Brain pericyte (primary cell): Measurements from ENCODE around the gene C4BPB.

Source experiments
- DNase-seq: peaks from one replicate; pipeline ENCODE4 v3.0.0-alpha.2; 2012; ENCODE audit warnings: low read depth, low spot score

The C4BPB gene

DNA sequence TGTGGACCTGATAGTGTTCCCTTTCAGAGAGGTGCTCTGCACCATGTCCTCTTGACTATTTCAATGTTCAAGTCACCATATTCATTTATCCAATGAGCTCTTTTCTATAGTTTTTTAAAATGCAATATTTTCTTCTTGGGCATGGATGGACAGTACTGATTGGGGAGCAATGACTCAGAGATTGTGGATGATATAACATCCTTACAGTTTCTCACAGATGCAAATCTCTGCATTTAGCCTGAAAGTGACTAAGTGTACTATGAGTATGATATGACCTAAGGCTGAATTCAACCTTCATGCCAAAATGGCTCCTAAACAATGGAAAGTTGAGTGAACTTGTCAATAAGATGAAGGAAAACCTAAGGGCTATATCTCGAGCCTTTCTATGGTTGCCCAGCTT lies 51.9 kb downstream of the C4BPB start:
- no peak for DNase-seq

DNA sequence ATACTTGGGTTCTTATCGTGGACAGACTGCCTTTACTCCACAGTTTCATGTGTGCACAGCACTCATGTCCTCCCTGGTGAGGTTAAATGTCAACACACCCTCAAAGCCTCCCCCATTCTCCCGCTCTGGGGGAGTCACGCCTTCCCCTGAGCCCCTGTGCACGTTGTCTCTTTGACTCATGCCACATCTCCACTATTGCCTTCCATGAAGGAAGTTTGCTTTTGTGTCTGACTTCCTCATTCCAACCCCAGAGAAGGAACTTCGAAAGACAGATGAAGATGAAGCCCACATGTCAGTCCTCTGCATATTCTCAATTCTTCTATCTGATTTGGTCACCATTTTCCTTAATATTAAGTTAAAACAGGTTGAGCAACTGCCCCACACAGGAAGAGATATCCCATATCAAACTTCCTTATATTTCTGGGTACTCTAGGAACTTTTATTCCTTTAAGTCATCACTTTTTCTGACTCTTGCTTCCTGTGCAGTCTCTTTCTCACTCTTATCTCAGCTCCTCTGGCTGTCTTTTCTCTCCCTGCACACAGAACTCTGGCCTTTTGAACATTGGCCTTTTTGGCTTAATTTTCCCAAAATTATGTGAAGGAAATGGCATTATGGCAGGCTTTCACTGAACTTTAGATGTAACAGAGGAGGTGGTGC lies 56.9 kb downstream of the C4BPB start:
- DNase-seq: no peak
